GM21526 (cell line): Measurements from ENCODE around the gene INHBB.
"Not testable (repeated sequence)": the region's sequence is repeated elsewhere in the genome, so short reads cannot be mapped to it uniquely, and the experiment has no call there.

Experiments used
- ATAC-seq: cut with Tn5 transposase; IDR thresholded peaks from one replicate; pipeline ENCODE4 v1.9.1; 2021; ENCODE audit warnings: moderate library complexity; ENCODE audit not compliant: unreplicated experiment, low FRiP score

INHBB gene

DNA sequence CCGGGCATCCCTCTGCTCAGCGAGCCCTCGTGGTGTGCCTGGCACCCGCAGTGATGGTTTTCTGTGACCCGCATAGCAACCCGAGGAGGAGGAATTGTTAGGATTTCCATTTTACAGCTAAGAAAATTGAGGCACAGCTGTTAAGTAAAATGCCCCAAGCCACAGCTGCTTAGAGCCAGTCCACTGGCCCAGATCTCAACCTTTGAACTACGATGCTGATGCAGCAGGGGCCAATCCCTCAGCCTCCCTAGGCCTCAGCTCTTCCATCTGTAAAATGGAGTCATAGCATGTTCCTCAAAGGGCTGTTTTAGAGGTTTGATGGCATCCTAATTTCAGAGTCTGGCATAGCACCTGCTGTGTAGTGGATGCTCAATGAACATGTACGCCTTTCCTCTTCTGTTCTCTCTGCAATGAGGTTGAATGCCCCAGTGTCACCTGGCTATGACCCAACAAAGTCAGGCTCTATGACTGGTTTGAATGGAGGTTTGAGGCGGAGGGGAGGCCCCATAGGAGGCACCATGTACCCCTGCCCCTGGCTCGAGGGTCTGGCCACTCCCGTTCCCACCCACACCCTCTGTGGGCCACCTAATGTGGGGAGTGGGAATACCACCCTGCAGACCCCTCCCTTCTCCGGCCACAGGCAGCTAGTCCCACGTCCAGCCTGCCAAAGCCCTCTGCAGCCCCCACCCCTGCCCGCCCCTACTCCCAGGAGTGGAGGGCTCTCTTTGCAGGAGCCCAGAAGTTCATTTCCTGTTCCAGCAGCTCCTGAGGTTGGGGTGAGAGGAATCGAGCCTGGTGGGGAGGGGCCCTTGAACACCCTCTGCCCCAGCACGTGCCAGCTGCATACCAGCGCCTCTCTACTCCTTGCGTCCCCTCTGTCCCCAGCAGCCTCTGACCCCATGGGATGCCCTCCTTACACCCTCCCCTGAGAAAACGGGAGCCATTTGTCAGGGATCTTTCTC is 31.0 kb downstream of the INHBB start:
- no peak for ATAC-seq

- ATAC-seq: no peak
These were observed 32.7 kb downstream of the INHBB start for GRCh38 chr2:120378605-120379004.

GRCh38 chr2:120379916-120380893 is 34.3 kb downstream of the INHBB start:
- ATAC-seq: no peak

DNA sequence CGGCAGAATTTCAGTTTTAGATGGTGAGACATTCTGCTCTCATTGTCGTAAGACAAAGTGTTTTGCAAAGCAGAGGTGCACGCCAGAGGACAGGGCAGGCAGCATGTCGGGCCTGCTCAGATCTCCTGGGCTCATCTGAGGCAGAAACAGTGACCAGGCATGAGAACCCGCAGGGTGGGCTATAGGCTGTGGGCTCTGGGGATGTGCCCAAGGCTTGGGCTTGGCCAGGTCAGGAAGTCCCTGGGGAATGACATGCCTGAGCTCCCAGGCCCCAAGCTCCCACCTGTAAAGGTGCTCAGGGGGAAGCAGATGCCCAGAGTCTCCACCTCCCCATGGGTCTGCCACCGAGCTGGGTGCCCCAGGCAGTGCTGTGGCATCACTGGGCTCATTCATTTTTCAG is 35.3 kb downstream of the INHBB start:
- ATAC-seq: no peak

- no peak for ATAC-seq
These were observed 35.7 kb downstream of the INHBB start for GRCh38 chr2:120381661-120382060.

- ATAC-seq: no peak
These were observed 36.7 kb downstream of the INHBB start for GRCh38 chr2:120382541-120383144.

GRCh38 chr2:120383191-120383590 is 37.3 kb downstream of the INHBB start:
- ATAC-seq: no peak

DNA sequence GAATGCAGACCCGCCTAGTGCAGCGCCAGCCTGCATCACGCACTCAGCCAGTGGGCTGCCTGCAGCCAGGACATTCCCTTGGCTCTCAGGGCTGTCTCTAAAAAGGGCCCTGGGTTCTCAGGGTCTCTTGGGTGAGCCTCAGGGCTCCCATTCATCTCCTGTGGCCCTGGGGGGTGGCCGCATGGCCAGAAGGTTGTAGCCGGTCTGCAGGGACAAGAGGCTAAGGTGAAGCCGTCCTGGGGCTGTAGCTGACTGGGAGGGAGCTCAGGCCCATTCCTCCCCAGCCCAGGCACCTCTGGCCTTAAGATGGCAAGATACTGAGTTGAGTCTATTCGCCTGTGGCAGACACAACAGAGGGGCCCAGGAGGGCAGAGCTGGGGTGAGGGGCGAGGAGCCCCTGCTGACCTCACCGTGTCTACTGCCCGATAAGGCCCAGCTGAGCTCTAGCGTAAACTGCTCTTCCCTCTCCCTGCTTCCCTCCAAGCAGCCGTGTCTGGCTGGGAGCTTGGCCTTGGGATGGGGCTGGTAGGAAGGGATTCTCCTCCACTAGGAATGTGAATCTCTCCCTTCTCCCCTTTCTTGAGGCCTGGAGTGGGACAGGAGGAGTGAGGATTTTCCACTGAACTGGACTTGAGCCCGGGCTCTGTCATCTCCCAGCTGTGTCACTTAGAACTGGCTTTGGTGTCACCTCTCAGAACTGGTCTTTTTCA is 37.9 kb downstream of the INHBB start:
- ATAC-seq: no peak

DNA sequence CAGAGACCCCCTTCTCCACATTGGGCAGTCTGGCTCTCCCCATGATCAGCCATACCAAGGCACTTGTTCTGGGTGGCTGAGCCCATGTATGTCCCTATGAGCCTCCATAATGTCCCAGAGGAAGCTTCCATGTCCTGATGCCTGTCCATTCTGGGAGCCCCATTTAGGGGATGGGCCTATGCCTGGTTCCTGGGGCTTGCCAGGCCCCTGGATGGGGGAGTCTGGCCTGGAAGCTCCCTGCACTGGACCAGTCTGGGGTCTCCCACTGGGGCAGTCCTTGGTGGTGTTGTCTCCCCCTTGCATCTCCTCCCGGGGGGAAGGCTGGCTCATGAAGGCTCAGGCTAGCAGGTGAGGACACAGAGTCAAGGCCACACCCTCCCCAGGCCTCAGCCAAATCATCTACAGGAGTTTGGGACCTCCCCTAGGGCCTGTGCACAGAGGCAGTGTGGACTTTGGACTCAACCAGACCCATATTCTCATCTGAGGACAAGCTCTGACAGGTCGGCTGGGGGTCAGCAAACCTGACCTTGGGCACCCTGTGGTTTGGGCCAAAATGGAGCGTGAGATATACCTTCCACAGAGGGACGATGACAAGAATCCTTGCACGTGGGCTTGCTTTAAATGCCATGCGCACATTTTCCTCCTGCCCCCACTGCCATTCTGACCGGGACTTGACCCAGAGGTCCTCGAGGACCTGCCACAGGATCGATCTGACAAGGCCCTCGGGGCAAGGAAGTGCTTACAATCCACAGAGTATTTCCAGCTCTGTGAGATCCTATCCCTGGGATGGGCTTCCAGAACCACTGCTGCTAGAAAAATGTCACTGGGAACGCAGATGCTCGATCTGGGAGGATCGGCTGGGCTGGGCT is 38.8 kb downstream of the INHBB start:
- no peak for ATAC-seq

GRCh38 chr2:120385355-120386127 is 39.6 kb downstream of the INHBB start:
- no peak for ATAC-seq

DNA sequence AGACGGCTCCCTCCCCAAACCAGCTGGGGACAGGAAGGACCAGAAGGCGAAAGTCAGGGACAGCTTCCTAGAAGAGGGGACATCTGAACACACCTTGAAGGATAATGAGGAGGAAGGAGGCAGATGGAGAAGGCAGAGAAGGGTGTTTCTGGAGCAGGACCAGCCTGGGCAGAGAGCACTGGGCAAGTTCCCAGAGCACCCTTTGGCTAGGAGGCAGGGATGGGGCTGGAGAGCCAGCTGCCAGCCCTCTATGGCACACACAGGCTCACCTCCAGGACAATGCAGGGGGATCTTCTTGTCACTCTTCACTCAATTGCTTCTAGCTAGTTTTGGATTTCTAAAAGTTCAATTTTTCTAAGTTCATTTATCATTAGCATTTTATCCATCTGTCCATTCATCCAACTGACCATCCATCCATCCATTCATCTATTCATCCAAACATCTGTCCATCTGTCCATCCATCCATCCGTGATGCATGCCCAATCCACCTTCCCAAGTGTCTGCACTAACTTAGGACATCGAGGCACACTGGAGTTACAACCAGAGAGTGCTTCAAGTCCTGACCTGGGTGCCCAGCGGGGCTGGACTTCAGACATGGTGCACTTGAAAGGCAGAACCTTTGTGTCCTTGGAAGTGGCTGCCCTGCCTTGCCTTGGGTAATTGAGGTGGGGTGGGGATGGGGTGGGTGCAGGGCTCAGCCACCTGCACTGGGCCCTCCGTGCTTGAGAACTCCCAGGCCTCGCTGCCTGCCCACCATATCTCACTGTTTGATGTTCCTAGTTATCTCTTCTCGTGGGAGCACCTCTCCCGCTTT is 42.5 kb downstream of the INHBB start:
- no peak for ATAC-seq

DNA sequence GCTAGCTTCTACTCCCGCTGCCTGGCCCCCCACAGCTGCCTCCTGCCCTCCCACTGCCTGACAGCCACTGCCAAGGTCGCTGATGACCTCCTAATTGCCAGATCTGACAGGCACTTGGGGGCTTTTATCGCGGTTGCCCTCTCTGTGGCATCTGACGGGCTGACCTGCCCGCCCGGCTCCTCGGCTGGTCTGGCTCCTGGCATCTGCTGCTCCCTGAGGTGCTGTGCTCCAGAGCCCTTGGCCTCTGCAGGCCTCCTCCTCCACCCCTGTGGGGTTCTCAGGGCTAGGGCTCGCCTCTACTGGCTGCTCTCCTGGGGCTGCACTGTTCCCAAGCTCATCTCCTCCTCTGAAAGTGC is 43.1 kb downstream of the INHBB start:
- no peak for ATAC-seq

GRCh38 chr2:120390381-120391055 is 44.6 kb downstream of the INHBB start:
- ATAC-seq: no peak

DNA sequence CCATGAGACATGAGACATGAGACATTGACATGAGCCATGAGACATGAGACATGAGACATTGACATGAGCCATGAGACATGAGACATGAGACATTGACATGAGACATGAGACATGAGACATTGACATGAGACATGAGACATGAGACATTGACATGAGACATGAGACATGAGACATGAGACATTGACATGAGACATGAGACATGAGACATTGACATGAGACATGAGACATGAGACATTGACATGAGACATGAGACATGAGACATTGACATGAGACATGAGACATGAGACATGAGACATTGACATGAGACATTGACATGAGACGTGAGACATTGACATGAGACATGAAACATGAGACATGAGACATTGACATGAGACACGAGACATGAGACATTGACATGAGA is 45.4 kb downstream of the INHBB start:
- not testable (repeated sequence) for ATAC-seq

DNA sequence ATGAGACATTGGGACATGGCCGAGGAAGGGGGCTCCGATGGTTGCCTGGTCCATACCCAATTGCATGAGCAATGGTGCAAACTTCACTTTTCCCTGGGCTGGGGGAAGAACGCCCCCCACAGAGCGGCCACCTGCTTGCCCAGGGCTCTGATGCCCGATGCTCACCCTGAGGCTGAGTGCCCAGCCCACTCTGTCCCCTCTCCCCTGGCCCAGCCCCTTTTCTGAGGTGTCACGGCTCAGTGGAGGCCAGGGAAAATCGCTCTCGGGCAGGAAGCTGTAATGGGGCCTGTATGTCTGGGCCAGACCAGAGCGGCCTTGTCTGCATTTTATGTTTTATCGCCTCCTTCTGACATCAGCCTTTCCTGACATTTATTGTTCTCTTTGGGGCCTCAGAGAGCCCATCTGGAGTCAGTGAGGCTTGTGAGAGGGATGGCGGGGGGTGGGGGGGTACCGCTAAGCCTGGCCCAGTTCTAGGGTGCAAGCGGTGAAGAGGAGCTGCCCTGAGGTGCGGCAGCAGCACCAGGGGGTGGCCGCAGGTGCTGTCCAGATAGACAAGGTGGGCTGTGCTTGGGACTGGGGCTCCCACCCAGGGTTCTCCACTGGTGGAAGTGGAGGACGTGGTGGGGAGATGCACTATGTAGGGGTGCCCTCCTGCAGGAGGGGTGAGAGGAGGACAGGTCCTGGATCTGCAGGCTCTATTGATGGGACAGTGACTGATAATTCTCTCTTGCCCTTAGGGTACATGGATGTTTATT is 46.2 kb downstream of the INHBB start:
- ATAC-seq: no peak

DNA sequence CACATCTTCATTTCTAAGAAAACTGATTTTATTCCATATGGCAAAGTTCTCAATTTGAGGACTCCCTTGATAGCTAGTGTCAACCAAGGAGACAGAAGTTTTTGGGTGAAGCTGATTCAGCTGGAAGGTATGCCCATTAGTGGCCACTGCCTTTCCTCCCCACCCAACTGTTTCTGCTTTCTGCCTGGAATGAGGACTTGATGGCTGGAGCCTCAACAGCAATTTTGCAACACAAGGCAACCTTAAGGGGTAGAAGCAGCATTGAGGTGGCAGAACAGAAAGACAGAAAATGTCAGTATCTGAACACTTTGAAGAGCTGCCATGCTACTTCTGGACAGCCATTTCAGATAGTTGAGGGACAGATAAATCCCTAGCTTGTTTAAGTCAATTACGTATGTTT is 47.0 kb downstream of the INHBB start:
- no peak for ATAC-seq

DNA sequence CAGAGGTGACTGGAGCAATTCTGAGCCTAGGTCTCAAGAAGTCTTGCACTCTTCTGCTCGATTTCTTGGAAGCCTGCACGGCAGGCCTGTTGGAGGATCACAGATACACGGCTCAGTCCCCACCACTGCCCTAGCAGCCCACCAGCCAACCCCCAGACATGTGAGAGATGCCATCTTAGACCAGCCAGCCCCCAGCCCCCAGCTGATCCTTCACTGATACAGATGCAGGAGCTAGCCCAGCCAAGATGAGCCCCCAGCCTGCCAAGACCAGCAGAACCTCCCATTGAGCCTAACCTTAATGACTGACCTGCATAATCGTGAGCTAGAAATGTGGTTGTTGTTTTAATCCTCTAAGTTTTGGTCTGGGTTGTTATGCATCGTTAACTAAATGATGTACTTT is 47.5 kb downstream of the INHBB start:
- no peak for ATAC-seq
